Uterus (tissue), 2 donors: Measurements from ENCODE around the gene SPINK6.

ENCODE experiments used
- POLR2A ChIP-seq, 2 donors: fragments of 450-650 bp; IDR thresholded peaks; one replicate each; pipeline ENCODE4 v1.6.1; 2016; ENCODE audit warnings: antibody characterized with exemption in 2 of 2, mild to moderate bottlenecking in 1 of 2, moderate library complexity in 1 of 2
- TF ChIP-seq, protein P1 (sequence below), 4 experiments: fragments of 200-600 bp in 2 of 4; fragments of 450-650 bp in 2 of 4; sonication (generic) in 2 of 4; IDR thresholded peaks; one replicate each; pipeline ENCODE4 v1.5.1; 2016 to 2019; ENCODE audit warnings: antibody characterized with exemption in 4 of 4, mild to moderate bottlenecking in 2 of 4, moderate library complexity in 1 of 4

GRCh38 chr5:148206620-148207019, 3.8 kb downstream of the SPINK6 start:
- no peak for TF ChIP-seq POLR2A (IDR thresholded peaks at IDR 0.05)
- TF ChIP-seq, protein P1, sequence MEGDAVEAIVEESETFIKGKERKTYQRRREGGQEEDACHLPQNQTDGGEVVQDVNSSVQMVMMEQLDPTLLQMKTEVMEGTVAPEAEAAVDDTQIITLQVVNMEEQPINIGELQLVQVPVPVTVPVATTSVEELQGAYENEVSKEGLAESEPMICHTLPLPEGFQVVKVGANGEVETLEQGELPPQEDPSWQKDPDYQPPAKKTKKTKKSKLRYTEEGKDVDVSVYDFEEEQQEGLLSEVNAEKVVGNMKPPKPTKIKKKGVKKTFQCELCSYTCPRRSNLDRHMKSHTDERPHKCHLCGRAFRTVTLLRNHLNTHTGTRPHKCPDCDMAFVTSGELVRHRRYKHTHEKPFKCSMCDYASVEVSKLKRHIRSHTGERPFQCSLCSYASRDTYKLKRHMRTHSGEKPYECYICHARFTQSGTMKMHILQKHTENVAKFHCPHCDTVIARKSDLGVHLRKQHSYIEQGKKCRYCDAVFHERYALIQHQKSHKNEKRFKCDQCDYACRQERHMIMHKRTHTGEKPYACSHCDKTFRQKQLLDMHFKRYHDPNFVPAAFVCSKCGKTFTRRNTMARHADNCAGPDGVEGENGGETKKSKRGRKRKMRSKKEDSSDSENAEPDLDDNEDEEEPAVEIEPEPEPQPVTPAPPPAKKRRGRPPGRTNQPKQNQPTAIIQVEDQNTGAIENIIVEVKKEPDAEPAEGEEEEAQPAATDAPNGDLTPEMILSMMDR (IDR thresholded peaks at IDR 0.05): no peak
